Femur (tissue), 1 donor: ENCODE data around the gene NUP205.

Source experiments
- DNase-seq: peaks from one replicate; pipeline ENCODE4 v3.0.0-alpha.2; 2017

NUP205 gene, protein sequence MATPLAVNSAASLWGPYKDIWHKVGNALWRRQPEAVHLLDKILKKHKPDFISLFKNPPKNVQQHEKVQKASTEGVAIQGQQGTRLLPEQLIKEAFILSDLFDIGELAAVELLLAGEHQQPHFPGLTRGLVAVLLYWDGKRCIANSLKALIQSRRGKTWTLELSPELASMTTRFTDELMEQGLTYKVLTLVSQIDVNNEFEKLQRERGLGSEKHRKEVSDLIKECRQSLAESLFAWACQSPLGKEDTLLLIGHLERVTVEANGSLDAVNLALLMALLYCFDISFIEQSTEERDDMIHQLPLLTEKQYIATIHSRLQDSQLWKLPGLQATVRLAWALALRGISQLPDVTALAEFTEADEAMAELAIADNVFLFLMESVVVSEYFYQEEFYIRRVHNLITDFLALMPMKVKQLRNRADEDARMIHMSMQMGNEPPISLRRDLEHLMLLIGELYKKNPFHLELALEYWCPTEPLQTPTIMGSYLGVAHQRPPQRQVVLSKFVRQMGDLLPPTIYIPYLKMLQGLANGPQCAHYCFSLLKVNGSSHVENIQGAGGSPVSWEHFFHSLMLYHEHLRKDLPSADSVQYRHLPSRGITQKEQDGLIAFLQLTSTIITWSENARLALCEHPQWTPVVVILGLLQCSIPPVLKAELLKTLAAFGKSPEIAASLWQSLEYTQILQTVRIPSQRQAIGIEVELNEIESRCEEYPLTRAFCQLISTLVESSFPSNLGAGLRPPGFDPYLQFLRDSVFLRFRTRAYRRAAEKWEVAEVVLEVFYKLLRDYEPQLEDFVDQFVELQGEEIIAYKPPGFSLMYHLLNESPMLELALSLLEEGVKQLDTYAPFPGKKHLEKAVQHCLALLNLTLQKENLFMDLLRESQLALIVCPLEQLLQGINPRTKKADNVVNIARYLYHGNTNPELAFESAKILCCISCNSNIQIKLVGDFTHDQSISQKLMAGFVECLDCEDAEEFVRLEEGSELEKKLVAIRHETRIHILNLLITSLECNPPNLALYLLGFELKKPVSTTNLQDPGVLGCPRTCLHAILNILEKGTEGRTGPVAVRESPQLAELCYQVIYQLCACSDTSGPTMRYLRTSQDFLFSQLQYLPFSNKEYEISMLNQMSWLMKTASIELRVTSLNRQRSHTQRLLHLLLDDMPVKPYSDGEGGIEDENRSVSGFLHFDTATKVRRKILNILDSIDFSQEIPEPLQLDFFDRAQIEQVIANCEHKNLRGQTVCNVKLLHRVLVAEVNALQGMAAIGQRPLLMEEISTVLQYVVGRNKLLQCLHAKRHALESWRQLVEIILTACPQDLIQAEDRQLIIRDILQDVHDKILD (N-terminal part only)

DNA sequence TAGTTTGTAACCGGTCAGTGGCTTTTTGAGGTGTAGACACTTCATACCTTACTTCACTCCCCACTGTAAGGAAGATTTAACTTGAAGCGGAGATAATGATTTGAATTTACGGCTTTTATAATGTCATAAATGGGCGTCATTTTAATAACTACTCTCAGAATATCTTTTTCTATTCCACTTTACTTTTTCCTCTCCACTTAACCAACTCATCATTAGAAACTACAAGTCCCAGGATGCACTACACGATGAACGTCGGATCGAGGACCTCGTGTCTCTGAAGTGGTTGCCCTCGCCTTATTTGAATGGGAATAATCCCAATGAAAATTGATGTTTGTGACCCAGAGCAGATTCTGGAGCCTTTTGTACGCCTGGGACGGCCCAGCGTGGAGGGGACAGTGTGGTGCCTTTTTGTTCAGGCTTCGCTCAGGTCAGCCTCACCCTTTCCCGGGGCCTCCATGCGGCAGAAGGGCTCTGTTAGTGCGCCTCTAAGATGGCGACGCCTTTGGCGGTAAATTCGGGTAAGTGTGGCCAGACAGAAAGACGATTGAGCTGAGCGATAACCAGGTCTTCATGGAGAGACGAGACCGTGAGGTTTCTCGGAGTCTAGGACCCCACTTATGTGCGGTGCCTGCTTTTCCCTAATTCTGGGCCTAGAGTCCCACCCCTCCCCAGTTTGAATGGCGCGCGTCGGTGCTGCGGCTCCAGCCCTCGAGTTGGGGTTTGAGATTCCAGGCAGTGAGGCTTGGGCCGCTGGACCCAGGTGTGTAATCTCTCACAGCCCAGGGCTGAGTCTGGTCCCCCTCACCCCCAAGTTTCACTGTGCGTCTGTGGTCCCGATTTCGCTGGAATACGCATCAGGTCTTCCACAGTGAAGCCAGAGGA is at the start of gene NUP205:
Gene NUP205, plus strand, starts transcription at position 463 of the 882 bp plus-strand sequence. Its CDS starts 28 bp downstream, at position 491.
- peak; percentile 89 for DNase-seq

DNA sequence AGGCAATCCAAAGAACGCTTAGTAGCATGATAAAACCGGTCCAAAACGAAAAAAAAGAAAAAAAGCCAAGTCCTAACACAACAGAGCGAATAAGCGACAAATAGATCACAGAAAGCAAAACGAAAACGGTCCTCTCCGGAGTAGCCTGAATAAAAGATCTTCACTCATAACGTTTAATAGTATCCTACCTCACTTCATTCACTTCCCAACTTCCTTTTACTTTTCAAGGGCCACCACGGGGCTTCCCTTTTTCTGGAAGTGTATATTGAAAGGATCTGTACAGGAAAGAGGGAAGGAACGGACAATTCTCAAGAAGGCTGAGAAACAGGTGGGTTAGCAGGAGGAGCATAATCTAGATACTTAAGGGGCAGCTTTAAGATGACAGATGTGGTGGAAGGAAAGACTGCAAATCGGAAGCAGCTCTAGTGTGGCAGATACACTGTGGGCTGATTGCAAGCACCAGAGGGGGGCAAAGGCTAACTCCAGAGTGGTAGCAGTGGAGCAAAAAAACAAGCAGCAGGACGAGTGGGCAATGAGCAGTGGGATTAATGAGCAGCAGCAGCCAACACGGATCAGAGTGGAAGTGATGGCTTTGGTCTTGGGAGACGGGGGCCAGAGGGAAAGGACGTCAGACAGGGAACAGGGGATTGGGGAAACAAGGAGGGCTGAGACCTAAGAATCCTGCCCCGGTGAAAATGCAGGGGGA is 48.7 kb upstream of the NUP205 start:
- peak; percentile 36 for DNase-seq

DNA sequence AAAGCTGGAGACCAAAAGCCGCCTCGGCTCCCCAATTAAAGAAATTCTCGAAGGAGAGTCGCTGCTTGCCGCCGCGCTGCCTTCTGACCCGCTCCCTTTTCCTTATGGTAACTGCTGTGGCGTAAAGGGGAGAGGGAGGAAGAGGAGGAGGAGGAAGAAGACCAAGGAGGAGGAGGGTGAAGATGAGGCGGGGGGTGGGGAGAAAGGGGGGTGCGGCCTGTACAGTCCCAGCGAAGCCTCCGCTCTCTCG is 48.2 kb upstream of the NUP205 start:
- DNase-seq = no peak

DNA sequence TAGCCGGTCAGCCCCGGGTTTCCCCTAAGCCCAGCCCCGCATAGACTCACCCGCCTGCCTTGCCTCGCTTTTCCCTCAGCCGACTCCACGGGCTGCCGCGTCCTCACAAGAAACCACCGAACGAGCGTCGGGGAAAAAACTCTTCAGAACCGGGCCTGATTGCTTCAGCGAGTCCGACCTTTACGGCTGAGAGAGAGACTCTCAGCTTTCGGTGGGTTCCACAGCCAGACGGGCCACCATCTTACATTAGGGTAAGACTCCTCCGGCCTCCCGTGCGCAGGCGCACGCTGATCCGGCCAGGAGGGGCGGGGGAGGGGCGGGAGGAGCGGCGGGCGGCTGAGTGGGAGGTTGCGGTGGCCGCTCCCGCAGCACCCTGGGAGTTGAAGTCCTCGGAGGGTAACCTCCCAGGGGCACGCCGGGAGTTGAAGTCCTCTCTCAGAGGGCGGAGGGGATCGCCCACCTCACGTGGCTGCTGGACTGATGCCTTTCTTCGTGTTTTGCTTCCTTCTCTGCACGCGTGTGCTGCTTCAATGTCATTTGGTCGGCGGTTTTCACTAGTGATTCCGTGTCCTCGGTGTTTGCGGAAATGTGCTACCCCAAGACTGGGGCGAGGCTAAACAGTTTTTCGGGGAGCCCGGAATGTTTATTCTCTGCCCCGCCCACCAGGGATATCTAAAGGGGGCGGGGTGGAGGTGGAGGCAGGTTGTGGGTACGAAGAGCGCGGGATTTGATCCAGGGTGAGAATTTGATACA is 47.7 kb upstream of the NUP205 start, which contains the start of gene CNOT4:
Gene CNOT4, minus strand, starts transcription at position 264 of the 753 bp plus-strand sequence. CDS start 71,771 bp downstream, outside the sequence.
- DNase-seq = peak; percentile 99

DNA sequence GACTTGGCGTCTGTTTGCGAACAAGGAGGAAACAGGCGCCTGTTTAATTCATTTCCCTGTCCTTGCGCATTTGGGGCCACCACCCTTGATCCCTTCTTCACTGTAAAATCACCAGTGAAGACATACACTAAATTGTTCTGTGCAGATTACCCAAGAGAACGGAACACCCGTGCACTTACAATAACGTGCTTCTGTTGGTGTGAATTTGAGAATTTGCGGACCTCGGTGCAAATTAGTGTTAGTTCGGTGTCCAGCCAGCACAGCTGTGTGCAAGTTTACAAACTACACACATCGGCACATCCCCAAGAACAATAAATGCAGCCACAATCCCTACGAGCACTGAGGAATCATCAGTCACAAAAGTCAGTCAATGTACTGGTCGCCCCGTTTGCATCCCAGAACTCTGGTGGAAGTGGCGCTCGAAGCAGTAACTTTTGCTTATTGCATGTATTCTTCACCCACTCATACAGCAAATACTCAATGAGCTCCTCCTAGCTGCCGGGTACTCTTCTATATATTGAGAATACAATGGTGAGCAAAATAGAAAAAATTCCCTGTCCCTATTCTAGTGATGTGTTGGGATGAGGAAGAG is 47.0 kb upstream of the NUP205 start:
- DNase-seq = peak; percentile 26

DNA sequence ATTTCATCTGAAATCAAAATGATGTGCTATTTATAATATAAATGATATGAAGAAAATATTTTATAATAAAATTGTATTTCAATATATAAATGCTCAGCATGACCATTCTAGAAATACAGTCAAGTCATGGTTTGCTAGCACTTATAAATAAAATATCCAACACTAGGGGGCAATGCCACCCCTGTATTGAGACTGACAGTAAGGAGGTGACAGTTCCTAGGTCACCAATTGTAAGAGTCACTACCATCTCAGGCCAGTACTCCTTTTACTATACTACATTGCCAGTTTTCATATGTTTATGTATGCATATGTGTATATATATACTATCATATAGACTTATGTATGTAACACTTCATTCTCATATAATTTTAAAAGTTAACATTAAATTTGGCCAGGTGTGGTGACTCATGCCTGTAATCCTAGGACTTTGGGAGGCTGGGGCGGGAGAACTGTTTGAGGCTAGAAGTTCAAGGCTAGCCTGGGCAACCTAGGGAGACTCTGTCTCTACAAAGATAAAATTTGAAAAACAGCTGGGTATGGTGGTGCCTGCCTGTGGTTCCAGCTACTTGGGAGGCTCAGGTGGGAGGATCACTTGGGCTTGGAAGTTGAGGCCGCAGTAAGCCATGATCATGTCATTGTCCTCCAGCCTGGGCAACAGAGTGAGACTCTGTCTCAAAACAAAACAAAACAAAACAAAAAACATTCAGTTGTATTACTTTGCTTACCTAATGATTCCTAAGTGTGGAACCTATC is 45.4 kb upstream of the NUP205 start:
- DNase-seq = no peak

DNA sequence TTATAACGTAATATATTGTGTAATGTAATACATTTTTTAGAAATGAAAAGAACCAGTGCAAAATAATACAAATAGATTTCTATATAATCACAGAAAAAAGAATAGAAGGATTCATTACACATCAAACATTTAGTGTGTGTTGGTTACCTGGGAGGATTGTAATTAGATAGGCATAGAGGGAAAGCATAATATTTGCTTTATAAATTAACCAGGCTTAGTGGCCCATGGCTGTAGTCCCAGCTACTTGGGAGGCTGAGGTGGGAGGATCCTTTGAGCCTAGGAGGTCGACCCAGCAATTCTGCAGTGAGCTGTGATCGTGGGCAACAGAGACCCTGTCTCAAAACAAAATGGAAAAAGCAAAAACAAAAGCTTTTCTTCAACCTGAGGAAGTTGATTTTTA is 42.9 kb upstream of the NUP205 start:
- no peak for DNase-seq

DNA sequence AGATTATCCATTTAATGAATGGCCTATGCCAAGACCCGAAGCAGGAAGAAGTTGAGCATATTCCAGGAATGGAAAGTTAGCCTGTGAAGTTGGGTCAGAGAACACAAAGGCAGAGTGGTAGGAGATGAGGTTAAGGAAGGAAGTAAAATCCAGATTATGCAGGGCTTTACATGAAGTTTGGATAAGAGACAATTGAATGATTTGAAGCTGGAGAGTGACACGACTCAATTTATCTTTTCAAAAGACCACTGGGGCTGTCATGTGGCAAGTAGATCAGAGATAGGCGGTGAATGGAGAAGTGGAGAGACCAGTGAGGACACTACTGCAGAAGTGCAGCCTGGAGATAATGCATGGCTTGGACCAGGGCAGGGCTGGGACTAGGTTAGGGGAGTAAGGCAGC is 40.7 kb upstream of the NUP205 start:
- no peak for DNase-seq

DNA sequence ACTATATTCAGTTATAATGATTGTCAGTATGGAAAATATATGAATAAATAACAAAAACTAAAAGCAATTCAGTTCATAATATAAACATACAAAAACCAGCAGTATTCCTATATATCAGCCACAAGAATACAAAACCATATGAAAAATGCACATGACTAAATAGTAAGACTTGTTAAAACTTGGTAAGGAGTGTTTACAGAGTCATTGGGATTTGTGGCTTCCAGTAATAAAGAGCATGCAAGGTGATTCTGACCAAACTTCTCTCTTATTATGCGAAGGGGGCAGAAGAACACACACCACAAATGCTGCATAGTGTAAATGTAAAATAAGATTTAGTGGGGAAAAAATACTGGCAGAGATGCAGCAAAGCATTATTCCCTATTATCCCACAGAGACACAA is 39.0 kb upstream of the NUP205 start:
- DNase-seq = no peak

DNA sequence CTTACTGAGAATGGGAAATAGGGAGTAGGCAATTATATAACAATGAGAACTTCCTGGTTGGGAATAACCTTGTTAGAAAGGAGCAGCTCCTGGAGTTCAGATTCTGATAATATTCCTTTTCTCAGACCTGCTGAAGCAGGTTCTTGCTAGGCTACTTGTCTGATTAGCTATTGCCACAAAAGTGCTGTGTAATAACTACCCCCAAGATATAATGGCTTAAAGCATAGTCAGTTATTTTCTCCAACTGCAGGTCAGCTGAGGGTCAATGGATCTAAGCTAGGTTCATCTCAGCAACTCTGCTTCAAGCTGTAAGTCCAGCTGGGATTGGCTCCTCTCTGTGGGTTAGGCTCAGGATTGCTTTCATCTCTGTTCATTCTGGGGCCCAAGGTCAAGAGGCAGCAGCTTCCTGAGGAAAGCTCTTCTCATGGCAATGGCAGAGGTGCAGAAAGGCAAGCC is 38.5 kb upstream of the NUP205 start:
- DNase-seq = no peak

DNA sequence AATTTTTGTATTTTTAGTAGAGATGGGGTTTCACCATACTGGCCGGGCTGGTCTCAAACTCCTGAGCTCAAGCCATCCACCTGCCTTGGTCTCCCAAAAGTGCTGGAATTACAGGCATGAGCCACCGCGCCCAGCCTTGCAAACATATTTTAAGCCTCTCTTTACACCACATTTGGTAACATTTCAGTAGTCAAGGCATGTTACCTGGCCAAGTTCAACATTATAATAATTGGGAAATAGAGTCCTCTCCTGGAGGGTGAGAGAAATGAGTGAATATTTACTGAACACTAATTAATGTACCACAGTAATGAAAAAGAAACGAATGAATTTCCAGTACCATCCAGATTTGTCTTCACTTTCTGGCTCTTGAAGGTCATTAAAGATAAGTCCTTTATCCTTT is 37.8 kb upstream of the NUP205 start:
- DNase-seq = no peak

DNA sequence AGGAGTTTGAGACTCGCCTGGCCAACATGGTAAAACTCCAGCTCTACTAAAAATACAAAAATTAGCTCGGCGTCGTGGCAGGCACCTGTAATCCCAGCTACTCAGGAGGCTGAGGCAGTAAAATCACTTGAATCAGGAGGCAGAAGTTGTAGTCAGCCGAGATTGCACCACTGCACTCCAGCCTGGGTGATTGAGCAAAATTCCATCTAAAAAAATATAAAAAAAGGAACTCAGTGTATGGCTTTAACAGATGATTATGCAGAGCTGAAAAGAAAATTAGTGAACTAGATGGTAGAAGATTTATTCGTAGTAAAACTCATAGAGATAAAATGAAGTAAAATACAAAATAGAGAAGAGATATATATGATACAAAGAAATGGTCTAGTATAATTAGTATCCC is 35.2 kb upstream of the NUP205 start:
- DNase-seq = no peak

DNA sequence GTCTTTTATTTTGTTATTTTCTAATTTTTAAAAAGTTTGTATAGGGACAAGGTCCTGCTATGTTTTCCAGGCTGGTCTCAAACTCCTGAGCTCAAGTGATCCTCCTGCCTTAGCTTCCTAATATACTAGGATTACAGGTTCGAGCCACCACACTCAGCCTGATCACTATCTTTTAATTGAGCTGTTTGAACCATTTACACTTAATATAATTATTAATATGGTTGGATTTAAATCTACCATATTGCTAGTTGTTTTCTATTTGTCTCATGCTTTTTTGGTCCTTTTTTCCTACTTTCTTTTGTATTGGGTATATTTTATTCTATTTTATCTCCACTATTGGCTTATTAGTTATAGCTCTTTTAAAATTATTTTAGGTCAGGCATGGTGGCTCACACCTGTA is 34.6 kb upstream of the NUP205 start:
- DNase-seq = no peak

DNA sequence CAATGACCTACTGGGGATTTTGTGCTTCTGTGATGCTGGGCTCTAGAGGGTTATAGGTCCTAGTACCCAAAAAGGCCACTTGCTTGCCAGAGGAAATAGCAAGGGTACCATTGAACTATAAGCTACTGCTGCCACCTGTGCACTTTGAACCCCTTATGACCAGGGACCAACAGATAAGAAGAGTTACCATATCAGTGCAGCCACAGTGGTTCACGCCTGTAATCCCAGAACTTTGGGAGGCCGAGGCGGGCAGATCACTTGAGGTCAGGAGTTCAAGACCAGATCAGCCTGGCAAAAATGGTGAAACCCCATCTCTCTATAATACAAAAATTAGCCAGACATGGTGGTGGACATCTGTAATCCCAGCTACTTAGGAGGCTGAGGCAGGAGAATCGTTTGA is 32.3 kb upstream of the NUP205 start:
- no peak for DNase-seq

DNA sequence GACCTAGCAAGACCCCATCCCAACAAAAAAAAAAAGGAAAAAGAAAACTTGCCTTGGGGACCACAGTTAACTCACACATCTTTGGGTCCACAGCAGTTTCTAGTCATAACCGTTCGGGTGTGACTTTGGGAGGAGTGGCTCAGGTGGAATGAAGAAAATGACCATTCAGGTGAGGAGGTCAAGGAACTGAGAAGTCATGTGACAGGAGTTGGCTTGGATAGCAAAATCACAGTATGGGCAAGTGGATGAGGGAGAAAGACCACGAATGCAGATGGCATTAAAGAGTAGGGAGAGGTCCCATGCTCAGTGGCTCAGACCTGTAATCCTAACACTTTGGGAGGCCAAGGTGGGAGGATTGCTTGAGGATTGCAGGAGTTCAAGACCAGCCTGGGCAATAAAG is 30.7 kb upstream of the NUP205 start:
- no peak for DNase-seq

DNA sequence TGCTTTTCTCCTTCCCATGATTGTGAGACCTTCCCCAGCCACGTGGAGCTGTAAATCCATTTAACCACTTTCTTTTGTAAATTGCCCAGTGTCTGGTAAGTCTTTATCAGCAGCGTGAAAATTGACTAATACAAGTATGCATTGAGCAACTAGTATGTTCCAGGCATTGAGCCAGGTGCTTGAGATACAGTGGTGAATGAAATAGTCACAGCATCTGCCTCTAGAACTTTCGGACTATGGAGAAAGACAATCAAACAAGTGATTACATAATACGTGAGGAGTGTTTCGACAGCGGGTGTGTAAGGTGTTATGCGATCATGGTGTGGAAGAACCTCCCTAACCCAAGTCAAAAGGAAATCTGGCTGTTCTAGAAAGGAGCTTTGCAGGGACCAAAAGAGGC is 21.6 kb upstream of the NUP205 start:
- no peak for DNase-seq

DNA sequence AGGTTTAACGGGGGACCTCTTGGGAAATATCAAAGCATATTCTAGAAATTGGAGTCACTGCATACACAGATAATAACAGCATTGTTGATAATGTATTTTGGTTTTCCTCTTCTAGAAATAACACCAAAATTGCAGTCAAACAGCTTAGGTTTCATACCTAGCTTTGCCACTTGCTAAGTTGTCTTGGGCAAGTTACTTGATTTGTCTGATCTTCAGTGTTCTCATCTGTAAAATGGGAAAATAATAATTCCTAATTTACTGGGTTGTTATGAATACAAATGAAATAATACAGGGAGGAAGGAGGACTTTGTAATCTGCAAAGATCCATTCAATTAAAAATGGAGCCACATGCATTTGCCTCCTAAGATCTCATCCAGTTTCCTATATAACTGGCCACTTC is 20.3 kb upstream of the NUP205 start:
- DNase-seq = no peak

DNA sequence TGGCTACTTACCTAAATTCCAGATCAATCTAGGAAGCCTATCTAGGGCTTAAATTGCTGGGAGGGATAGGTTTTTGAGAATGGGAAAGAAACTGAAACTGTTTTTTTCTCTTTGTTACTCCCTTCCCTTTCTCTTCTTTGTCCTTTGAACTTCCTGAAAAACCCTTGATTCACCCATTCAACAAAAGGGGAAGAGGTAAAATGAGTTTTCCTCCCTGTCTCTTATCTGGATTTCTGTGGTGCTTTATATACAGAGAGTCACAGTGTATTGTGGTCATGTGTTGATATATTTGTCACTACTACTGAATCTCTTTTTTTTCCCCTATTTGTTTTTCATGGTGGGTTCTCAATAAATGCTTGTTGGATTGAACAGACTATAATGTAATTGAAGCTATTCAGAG is 19.8 kb upstream of the NUP205 start:
- no peak for DNase-seq

DNA sequence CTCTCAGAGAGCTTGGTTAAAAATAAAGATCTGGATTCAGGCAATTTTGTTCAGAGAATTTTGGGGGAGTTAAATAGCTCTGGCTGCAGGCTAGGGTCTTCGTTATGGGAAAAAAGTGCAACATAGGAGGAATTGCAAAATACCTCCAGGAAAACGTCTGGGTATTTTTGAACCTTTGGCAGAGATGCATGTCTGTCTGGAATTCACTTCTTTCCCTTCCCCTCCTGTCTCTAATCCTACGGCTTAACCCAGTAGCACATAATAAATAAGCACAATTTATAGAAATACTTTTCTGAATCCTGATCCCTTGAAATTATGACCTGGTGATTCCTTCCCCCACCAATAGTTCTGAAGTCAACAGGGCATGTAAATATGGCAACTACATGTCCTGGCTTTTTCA is 19.3 kb upstream of the NUP205 start:
- DNase-seq = no peak

DNA sequence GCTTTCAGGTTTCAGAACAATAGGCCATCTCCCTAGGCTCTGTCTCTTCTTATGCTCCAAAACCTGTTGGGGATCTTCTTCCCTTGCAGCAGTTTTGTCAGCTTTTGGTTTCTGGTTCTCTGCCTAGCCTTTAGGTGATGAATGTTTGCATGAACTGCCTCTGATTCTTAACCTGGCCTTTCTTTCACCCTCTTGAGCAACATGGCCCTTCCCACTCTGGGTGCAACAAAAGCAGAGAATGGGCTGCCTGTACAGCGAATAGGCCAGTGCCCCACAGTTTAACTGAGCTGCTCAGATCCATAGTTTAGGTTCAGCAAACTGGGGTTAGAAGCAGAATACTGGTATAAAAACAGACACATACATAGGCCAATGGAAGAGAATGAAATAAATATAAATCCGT is 18.1 kb upstream of the NUP205 start:
- DNase-seq = no peak
